G401 (cell line): ENCODE measurements around the gene EPHA6. TPM values are rescaled to one million over a fixed set of nuclear protein-coding genes. Genes with fewer than 3 reads are reported as not detected.

Experiments used
- DNase-seq: peaks from one replicate; pipeline ENCODE4 v3.0.0-alpha.2; 2015; ENCODE audit warnings: low spot score
- in situ Hi-C: cut with HindIII; loops from 2 replicates; pipeline ENCODE4 v1.10.0; 2016; ENCODE audit warnings: low sequenced_read_pairs, mixed read lengths
- total RNA-seq: library from RNA; depleted of rRNA; stranded (reverse); fragments of >200 nt; shearing (Covaris generic); gene quantifications from 2 replicates; pipeline ENCODE4 v1.2.3, GENCODE V29; 2014; rRNA removed

The EPHA6 gene
- total RNA-seq: not detected in 2 replicates

- peak; percentile 75 for DNase-seq
- in situ Hi-C loops: no loop called here
Observed at GRCh38 chr3:96813820-96814650, at the start of gene EPHA6. TSS of gene EPHA6 (plus strand) at chr3:96814594.

- DNase-seq: no peak
- in situ Hi-C loops: no loop called here
Observed at GRCh38 chr3:96776818-96777217, 37.6 kb upstream of the EPHA6 start.

- DNase-seq: no peak
Observed at GRCh38 chr3:96779810-96780209, 34.6 kb upstream of the EPHA6 start.

GRCh38 chr3:96796101-96796500 is 18.3 kb upstream of the EPHA6 start:
- in situ Hi-C loops: no loop called here

More at GRCh38 chr3:96779810-96780209, 34.6 kb upstream of the EPHA6 start:
- in situ Hi-C loops: no loop called here

GRCh38 chr3:96803870-96804269 is 10.5 kb upstream of the EPHA6 start:
- DNase-seq: no peak
- in situ Hi-C loops: no loop called here

More at GRCh38 chr3:96796101-96796500, 18.3 kb upstream of the EPHA6 start:
- no peak for DNase-seq

GRCh38 chr3:96806341-96806740 is 8.1 kb upstream of the EPHA6 start:
- DNase-seq: peak; percentile 60
- in situ Hi-C loops: no loop called here

GRCh38 chr3:96813134-96813819 is 1.1 kb upstream of the EPHA6 start:
- in situ Hi-C loops: no loop called here

GRCh38 chr3:96814651-96815567 is 515 bp downstream of the EPHA6 start:
- in situ Hi-C loops: no loop called here
- peak; percentile 68 for DNase-seq

More at GRCh38 chr3:96813134-96813819, 1.1 kb upstream of the EPHA6 start:
- peak; percentile 91 for DNase-seq

- DNase-seq: no peak
- in situ Hi-C loops: no loop called here
Observed at GRCh38 chr3:96831175-96831574, 16.8 kb downstream of the EPHA6 start.

- in situ Hi-C loops: no loop called here
- no peak for DNase-seq
Observed at GRCh38 chr3:96833301-96833700, 18.9 kb downstream of the EPHA6 start.

- DNase-seq: no peak
- in situ Hi-C loops: no loop called here
Observed at GRCh38 chr3:96836153-96836915, 21.9 kb downstream of the EPHA6 start.

GRCh38 chr3:96843505-96844203 is 29.3 kb downstream of the EPHA6 start:
- no peak for DNase-seq
- in situ Hi-C loops: no loop called here

- DNase-seq: no peak
- in situ Hi-C loops: no loop called here
Observed at GRCh38 chr3:96844204-96844514, 29.8 kb downstream of the EPHA6 start.

GRCh38 chr3:96852849-96853248 is 38.5 kb downstream of the EPHA6 start:
- in situ Hi-C loops: no loop called here
- no peak for DNase-seq

- no peak for DNase-seq
- in situ Hi-C loops: no loop called here
Observed at GRCh38 chr3:96860882-96861281, 46.5 kb downstream of the EPHA6 start.

GRCh38 chr3:96863129-96863740 is 48.8 kb downstream of the EPHA6 start:
- in situ Hi-C loops: no loop called here
- DNase-seq: peak; percentile 70

- no peak for DNase-seq
- in situ Hi-C loops: no loop called here
Observed at GRCh38 chr3:96865605-96866004, 51.2 kb downstream of the EPHA6 start.

GRCh38 chr3:96869316-96869715 is 54.9 kb downstream of the EPHA6 start:
- DNase-seq: no peak
- in situ Hi-C loops: no loop called here
